Measurements from ENCODE around the gene FMO4. TPM values are rescaled to one million over a fixed set of nuclear protein-coding genes. Genes with fewer than 3 reads are reported as not detected.
"Not testable (repeated sequence)": the region's sequence is repeated elsewhere in the genome, so short reads cannot be mapped to it uniquely, and the experiment has no call there.

The FMO4 gene
- total RNA-seq, 2 experiments from 2014 or later, result 1.9 to 2.7 TPM

GRCh38 chr1:171352554-171352953, 38.6 kb downstream of the FMO4 start:
- H3K4me1 Mint-ChIP-seq, result no peaks in the 10 kb centered on the region
- H3K4me3 Mint-ChIP-seq, result no peak overlapping the region
- peaks cover 12% of the 10 kb centered on the region for H3K9me3 Mint-ChIP-seq
- no peaks in the 10 kb centered on the region for H3K36me3 Mint-ChIP-seq
- H3K27me3 Mint-ChIP-seq, result peaks cover 4% of the 10 kb centered on the region
- H3K27ac Mint-ChIP-seq, result no peak overlapping the region
- no peak for DNase-seq

DNA sequence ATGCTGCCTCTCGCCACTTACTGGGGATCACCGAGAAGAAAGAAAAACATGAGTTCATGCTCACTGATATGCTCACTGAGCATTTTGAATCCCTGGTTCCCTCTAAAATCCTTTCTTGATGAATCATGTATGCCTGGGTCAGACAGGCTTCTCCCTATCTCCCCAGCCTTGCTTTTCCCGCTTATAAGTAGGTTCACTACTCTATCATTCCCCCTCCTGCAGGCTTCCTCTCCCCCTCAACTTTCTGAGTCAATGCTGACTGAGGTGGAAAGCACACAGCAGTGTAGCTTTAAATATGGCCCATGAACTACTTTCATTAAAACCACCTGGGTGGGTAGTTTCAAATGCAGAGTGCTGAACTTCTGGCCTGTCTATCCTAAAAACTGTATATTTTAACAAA, 41.7 kb downstream of the FMO4 start:
- DNase-seq, result no peak
- Mint-ChIP-seq H3K27ac (no peak overlapping the region), H3K27me3 (peaks cover 15% of the 10 kb centered on the region), H3K4me3 (no peak overlapping the region), H3K9me3 (peaks cover 3% of the 10 kb centered on the region), H3K4me1 (no peaks in the 10 kb centered on the region), H3K36me3 (no peaks in the 10 kb centered on the region)

GRCh38 chr1:171357179-171357578, 43.2 kb downstream of the FMO4 start:
- Mint-ChIP-seq H3K4me3 (no peak overlapping the region), H3K36me3 (no peaks in the 10 kb centered on the region), H3K27me3 (peaks cover 15% of the 10 kb centered on the region), H3K9me3 (peaks cover 4% of the 10 kb centered on the region), H3K4me1 (no peaks in the 10 kb centered on the region), H3K27ac (no peak overlapping the region)
- DNase-seq, result no peak

DNA sequence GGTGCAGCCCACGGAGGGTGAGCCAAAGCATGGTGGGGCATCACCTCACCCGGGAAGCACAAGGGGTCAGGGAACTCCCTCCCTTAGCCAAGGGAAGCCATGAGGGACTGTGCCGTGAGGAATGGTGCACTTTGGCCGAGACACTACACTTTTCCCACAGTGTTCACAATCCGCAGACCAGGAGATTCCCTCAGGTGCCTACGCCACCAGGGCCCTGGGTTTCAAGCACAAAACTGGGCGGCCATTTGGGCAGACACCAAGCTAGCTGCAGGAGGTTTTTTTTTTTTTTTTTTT, 45.3 kb downstream of the FMO4 start:
- Mint-ChIP-seq H3K27me3 (peaks cover 12% of the 10 kb centered on the region), H3K9me3 (peaks cover 19% of the 10 kb centered on the region)
- not testable (repeated sequence) for H3K4me3 Mint-ChIP-seq, H3K4me1 Mint-ChIP-seq, H3K36me3 Mint-ChIP-seq, DNase-seq, H3K27ac Mint-ChIP-seq

GRCh38 chr1:171359731-171360527, 45.9 kb downstream of the FMO4 start:
- H3K27me3 Mint-ChIP-seq, result peaks cover 12% of the 10 kb centered on the region
- H3K9me3 Mint-ChIP-seq, result peaks cover 19% of the 10 kb centered on the region
- H3K36me3 Mint-ChIP-seq, H3K27ac Mint-ChIP-seq, DNase-seq, H3K4me1 Mint-ChIP-seq, H3K4me3 Mint-ChIP-seq: not testable (repeated sequence)

DNA sequence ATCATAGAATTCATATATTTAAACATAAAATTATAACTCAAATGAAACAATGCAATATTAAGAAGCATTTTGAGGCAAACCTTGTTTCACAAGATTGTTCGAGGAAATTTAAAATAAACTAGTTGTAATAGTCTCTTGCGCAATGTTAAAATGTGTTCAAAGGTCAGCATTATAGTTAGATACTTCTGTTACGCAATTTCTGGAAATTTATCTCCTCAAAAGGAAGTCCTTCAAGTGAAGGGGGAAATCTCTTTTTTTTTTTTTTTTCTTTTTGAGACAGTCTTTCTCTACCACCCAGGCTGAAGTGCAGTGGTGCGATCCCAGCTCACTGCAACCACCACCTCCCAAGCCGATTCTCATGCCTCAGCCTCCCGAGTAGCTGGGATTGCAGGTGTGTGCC, 52.1 kb downstream of the FMO4 start:
- Mint-ChIP-seq H3K4me1 (no peaks in the 10 kb centered on the region), H3K4me3 (no peak overlapping the region), H3K27ac (no peak overlapping the region), H3K36me3 (no peaks in the 10 kb centered on the region), H3K27me3 (peaks cover 5% of the 10 kb centered on the region), H3K9me3 (peaks cover 22% of the 10 kb centered on the region)
- DNase-seq, result no peak

GRCh38 chr1:171366816-171367215, 52.8 kb downstream of the FMO4 start:
- peaks cover 20% of the 10 kb centered on the region for H3K9me3 Mint-ChIP-seq
- H3K27me3 Mint-ChIP-seq, result peaks cover 6% of the 10 kb centered on the region
- H3K4me1 Mint-ChIP-seq, result no peaks in the 10 kb centered on the region
- no peak for DNase-seq
- H3K36me3 Mint-ChIP-seq, result no peaks in the 10 kb centered on the region
- no peak overlapping the region for H3K4me3 Mint-ChIP-seq
- H3K27ac Mint-ChIP-seq, result no peak overlapping the region

- Mint-ChIP-seq H3K4me1 (no peaks in the 10 kb centered on the region), H3K36me3 (no peaks in the 10 kb centered on the region), H3K27ac (no peak overlapping the region), H3K27me3 (peaks cover 12% of the 10 kb centered on the region), H3K9me3 (peaks cover 16% of the 10 kb centered on the region), H3K4me3 (no peak overlapping the region)
- DNase-seq, result no peak
These were observed 53.5 kb downstream of the FMO4 start for GRCh38 chr1:171367436-171367835.

DNA sequence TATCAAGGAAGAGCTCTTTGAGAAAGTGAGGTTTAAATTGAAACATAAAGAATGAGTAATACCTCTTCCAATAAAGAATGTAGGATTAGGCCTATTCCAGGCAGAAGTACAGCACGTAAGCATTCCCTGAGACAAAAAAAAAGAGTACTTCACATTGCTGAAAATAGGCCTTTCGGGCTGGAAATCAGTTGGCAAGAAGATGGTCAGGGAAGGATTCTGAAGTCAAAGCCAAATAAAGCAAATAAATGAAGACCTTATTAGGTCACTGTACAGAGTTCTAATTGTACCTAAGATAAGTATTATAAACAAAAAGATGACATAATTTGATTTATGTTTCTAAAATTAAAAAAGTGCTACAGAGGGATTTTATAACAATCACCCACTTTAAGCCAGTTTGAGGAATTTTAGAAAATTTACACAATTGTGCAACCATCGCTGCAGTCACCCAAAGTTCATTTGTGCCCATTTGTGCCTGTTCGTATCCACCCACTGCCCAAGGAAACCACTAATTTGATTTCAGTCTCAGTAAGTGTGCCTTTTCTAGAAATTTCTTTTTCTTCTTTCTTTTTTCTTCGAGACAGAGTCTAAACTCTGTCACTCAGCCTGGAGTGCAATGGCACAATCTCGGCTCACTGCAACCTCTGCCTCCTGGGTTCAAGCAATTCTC, 58.6 kb downstream of the FMO4 start:
- Mint-ChIP-seq H3K27ac (no peak overlapping the region), H3K4me1 (no peaks in the 10 kb centered on the region), H3K36me3 (no peaks in the 10 kb centered on the region), H3K4me3 (no peak overlapping the region), H3K27me3 (peaks cover 17% of the 10 kb centered on the region), H3K9me3 (peaks cover 3% of the 10 kb centered on the region)
- DNase-seq, result no peak

DNA sequence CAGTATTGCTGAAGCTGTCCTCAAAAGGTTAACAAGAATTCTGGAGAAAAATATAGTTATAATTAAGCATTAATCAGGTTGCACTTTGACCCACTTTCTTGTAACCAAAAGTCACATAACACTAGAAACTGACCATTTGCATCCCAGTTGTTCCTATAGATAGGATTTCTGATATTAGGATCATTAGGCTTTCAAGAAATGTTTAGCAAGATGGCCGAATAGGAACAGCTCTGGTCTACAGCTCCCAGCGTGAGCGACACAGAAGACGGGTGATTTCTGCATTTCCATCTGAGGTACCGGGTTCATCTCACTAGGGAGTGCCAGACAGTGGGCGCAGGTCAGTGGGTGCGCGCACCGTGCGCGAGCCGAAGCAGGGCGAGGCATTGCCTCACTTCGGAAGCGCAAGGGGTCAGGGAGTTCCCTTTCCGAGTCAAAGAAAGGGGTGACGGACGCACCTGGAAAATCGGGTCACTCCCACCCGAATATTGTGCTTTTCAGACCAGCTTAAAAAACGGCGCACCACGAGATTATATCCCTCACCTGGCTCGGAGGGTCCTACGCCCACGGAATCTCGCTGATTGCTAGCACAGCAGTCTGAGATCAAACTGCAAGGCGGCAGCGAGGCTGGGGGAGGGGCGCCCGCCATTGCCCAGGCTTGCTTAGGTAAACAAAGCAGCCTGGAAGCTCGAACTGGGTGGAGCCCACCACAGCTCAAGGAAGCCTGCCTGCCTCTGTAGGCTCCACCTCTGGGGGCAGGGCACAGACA, 59.6 kb downstream of the FMO4 start:
- H3K9me3 Mint-ChIP-seq, DNase-seq, H3K4me1 Mint-ChIP-seq: not testable (repeated sequence)

DNA sequence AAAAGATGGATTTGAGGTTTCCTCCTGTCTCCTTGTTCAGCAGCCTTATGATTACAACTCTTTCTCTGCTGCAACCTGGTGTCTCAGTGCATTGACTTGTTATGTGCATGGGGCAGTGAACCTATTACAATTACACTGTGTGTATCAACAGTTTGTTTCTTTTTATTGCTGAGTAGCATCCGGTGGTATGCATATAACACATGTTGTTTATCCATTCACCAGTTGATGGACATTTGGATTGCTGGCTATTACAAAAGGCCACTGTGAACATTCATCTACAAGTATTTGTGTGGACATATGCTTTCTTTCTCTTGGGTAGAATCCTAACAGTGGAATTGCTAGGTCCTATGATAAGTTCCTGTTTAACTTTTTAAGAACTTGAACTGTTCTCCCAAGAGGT, 65.9 kb downstream of the FMO4 start:
- H3K27ac Mint-ChIP-seq, result no peak overlapping the region
- peaks cover 2% of the 10 kb centered on the region for H3K9me3 Mint-ChIP-seq
- no peaks in the 10 kb centered on the region for H3K27me3 Mint-ChIP-seq
- peaks cover 2% of the 10 kb centered on the region for H3K36me3 Mint-ChIP-seq
- DNase-seq, result no peak
- H3K4me3 Mint-ChIP-seq, result no peak overlapping the region
- H3K4me1 Mint-ChIP-seq, result no peaks in the 10 kb centered on the region

More for the DNA sequence above, 59.6 kb downstream of the FMO4 start:
- not testable (repeated sequence) for H3K27ac Mint-ChIP-seq, H3K36me3 Mint-ChIP-seq, H3K4me3 Mint-ChIP-seq
- peaks cover 16% of the 10 kb centered on the region for H3K27me3 Mint-ChIP-seq

DNA sequence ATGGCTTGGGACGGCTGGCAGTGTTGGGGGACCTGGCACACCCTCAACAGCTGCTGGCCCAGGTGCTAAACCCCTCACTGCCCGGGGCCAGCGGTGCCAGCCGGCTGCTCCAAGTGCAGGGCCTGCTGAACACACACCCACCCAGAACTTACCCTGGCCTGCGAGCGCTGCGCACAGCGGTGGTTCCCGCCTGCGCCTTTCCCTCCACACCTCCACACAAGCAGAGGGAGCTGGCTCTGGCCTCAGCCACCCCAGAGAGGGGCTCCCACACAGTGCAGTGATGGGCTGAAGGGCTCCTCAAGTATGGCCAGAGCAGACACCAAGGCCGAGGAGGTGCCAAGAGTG, 67.9 kb downstream of the FMO4 start:
- peaks cover 2% of the 10 kb centered on the region for H3K36me3 Mint-ChIP-seq
- no peak for DNase-seq
- H3K4me3 Mint-ChIP-seq, result no peak overlapping the region
- H3K9me3 Mint-ChIP-seq, result peaks cover 2% of the 10 kb centered on the region
- no peak overlapping the region for H3K27ac Mint-ChIP-seq
- no peaks in the 10 kb centered on the region for H3K4me1 Mint-ChIP-seq
- H3K27me3 Mint-ChIP-seq, result no peaks in the 10 kb centered on the region

- peaks cover 2% of the 10 kb centered on the region for H3K9me3 Mint-ChIP-seq
- H3K27ac Mint-ChIP-seq, result no peak overlapping the region
These were observed 70.5 kb downstream of the FMO4 start for GRCh38 chr1:171384496-171384895.

DNA sequence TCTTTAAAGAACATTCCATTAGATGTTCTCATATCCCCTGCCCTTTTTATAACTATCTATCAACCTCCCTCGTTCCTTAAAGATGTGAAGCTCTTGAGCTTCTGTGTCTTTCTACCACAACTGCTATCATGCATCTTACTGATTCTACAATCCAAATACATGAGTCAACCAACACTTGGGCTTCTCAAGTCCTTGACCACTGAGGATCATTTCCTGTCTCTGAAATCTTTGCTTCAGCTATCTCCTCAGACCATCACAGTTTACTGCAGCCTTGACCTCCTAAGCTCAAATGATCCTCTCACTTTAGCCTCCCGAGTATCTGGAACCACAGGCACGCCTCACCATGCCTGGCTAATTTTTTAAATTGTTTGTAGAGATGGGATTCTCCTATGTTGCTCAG, 75.2 kb downstream of the FMO4 start:
- no peaks in the 10 kb centered on the region for H3K36me3 Mint-ChIP-seq
- H3K27ac Mint-ChIP-seq, result no peak overlapping the region
- H3K27me3 Mint-ChIP-seq, result no peaks in the 10 kb centered on the region

More at GRCh38 chr1:171384496-171384895, 70.5 kb downstream of the FMO4 start:
- Mint-ChIP-seq H3K4me1 (no peaks in the 10 kb centered on the region), H3K4me3 (no peak overlapping the region), H3K27me3 (no peaks in the 10 kb centered on the region), H3K36me3 (peaks cover 2% of the 10 kb centered on the region)
- no peak for DNase-seq

DNA sequence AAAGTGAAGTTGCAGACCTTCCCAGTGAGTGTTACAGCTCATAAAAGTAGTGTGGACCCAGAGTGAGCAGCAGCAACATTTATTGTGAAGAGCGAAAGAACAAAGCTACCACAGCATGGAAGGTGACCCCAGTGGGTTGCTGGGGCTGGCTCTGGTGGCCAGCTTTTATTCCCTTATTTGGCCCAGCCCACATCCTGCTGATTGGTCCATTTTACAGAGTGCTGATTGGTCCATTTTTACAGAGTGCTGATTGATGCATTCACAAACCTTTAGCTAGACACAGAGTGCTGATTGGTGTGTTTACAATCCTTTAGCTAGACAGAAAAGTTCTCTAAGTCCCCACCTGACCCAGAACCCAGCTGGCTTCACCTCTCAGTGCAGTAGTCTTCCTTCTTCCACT, 76.8 kb downstream of the FMO4 start:
- H3K27ac Mint-ChIP-seq, DNase-seq, H3K4me3 Mint-ChIP-seq, H3K27me3 Mint-ChIP-seq, H3K4me1 Mint-ChIP-seq, H3K9me3 Mint-ChIP-seq, H3K36me3 Mint-ChIP-seq: not testable (repeated sequence)

More for the DNA sequence above, 75.2 kb downstream of the FMO4 start:
- Mint-ChIP-seq H3K4me1 (no peaks in the 10 kb centered on the region), H3K4me3 (no peak overlapping the region), H3K9me3 (no peaks in the 10 kb centered on the region)
- no peak for DNase-seq
